Epithelial cell of esophagus (primary cell): ENCODE results near the gene GLIS1.

Source experiments
- DNase-seq: peaks from one replicate; pipeline ENCODE4 v3.0.0; 2010; ENCODE audit warnings: low read depth
- H3K4me3 ChIP-seq: 2 replicates; pipeline ENCODE4 v1.5.1; 2011; ENCODE audit warnings: mild to moderate bottlenecking, low read length, control low read depth
- TF ChIP-seq, protein P1 (sequence below): IDR thresholded peaks from 2 replicates; pipeline ENCODE4 v1.5.1; 2011; ENCODE audit warnings: low read depth, mild to moderate bottlenecking, low read length, control low read depth, inconsistent platforms; ENCODE audit not compliant: insufficient read depth; ENCODE audit errors: missing control alignments

Gene GLIS1

GRCh38 chr1:53662951-53663350 lies 76.0 kb downstream of the GLIS1 start:
- TF ChIP-seq, protein P1, sequence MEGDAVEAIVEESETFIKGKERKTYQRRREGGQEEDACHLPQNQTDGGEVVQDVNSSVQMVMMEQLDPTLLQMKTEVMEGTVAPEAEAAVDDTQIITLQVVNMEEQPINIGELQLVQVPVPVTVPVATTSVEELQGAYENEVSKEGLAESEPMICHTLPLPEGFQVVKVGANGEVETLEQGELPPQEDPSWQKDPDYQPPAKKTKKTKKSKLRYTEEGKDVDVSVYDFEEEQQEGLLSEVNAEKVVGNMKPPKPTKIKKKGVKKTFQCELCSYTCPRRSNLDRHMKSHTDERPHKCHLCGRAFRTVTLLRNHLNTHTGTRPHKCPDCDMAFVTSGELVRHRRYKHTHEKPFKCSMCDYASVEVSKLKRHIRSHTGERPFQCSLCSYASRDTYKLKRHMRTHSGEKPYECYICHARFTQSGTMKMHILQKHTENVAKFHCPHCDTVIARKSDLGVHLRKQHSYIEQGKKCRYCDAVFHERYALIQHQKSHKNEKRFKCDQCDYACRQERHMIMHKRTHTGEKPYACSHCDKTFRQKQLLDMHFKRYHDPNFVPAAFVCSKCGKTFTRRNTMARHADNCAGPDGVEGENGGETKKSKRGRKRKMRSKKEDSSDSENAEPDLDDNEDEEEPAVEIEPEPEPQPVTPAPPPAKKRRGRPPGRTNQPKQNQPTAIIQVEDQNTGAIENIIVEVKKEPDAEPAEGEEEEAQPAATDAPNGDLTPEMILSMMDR = no peak
- no peak overlapping the region for H3K4me3 ChIP-seq
- no peak for DNase-seq

DNA sequence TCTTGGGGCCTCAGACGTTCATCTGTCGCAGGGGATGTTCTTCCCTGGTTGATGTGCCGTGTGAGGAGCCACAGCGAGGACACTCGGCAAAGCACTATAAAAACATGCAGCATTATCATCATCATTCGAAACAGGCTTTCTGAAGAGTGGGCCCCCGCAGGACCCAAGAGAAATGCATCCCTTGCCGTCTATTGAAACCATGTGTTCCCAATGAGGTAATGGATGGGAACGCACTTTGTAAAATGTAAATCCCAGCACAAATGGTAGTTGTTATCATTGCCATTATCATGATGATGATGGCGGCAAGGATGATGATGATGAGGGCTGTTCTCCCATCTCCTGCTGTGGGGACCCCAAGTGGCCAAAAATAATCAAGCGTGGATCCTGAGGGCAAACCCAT lies 76.8 kb downstream of the GLIS1 start:
- DNase-seq = no peak
- no peak overlapping the region for H3K4me3 ChIP-seq
- TF ChIP-seq, protein P1 = no peak

- TF ChIP-seq, protein P1 = no peak
- DNase-seq = no peak
- H3K4me3 ChIP-seq = no peak overlapping the region
Observed at GRCh38 chr1:53661496-53661895, 77.5 kb downstream of the GLIS1 start.

DNA sequence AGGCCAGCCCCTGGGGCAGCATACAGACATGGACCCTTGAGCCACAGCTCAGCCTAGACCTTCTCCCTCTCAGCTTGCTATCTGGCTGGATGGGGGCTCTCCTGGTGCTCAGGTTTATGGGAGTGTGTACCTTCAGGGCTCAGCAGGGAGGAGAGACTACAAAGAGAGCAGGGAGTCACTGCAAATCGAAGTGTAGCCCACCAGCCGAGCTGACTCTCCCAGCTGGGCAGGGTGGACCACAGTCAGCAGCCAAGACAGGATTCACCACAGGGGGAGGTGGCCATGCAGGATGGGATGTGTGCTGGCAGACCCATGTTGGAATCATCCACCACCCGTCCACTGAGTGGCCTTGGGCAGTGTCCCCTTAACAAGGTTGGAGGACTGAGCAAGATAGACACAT lies 78.3 kb downstream of the GLIS1 start:
- no peak for DNase-seq
- TF ChIP-seq, protein P1 = no peak
- no peak overlapping the region for H3K4me3 ChIP-seq

- no peak overlapping the region for H3K4me3 ChIP-seq
- no peak for DNase-seq
- TF ChIP-seq, protein P1 = no peak
Observed at GRCh38 chr1:53659436-53659835, 79.5 kb downstream of the GLIS1 start.

GRCh38 chr1:53658489-53659230 lies 80.3 kb downstream of the GLIS1 start:
- no peak overlapping the region for H3K4me3 ChIP-seq
- DNase-seq = peak; percentile 50
- TF ChIP-seq, protein P1 = no peak

- no peak overlapping the region for H3K4me3 ChIP-seq
- no peak for DNase-seq
- TF ChIP-seq, protein P1 = no peak
Observed at GRCh38 chr1:53657891-53658396, 81.0 kb downstream of the GLIS1 start.
